GM18499 (cell line): Measurements from ENCODE around the gene OR1D5.
"Not testable (repeated sequence)": the region's sequence is repeated elsewhere in the genome, so short reads cannot be mapped to it uniquely, and the experiment has no call there.

Experiments
- ATAC-seq: cut with Tn5 transposase; IDR thresholded peaks from one replicate; pipeline ENCODE4 v1.9.1; 2021; ENCODE audit warnings: moderate number of reproducible peaks; ENCODE audit not compliant: insufficient read depth, unreplicated experiment

The OR1D5 gene

GRCh38 chr17:3032258-3033247 lies 30.9 kb downstream of the OR1D5 start:
- ATAC-seq: no peak

DNA sequence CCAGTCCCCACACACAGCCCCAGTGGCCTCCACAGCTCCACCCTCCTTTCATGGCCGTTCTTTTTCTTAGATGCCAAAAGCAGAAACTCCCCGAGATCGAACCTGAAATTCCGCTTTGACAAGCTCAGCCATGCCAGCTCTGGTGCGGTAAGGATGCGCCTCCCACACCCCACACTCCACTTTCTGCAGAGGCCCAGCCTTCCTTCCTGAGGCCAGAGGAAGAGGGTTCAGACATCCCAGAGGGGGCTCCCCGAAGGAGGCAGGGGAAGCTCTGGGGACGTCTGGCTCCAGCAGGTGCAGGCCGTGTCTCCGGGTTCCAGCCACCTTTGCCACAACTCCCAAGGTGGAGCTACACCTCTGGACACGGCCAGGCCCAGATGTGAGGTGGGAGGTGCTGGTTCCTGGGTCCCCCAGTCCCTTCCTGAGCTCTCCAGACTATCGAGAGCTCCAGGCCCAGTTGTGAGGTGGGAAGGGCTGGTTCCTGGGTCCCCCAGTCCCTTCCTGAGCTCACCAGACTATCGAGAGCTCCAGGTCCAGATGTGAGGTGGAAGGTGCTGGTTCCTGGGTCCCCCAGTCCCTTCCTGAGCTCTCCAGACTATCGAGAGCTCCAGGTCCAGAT lies 32.4 kb downstream of the OR1D5 start:
- ATAC-seq: not testable (repeated sequence)

DNA sequence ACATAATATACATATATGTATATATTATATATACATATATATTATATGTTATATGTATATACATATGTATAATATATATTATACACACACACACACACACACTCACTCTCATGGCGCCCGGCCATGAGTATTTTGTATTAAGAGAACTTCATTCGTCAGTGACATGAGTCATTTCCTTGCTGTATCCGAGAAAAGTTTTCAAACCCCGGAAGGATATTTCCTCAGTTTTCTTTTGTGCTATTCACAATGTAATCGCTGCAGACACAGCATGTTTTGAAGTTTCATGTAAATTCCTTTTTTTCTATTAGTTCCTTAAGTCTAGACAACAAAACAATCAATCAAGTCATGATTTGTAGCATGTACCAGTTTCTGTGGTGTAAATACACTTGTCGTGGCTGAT lies 33.3 kb downstream of the OR1D5 start:
- ATAC-seq: no peak

DNA sequence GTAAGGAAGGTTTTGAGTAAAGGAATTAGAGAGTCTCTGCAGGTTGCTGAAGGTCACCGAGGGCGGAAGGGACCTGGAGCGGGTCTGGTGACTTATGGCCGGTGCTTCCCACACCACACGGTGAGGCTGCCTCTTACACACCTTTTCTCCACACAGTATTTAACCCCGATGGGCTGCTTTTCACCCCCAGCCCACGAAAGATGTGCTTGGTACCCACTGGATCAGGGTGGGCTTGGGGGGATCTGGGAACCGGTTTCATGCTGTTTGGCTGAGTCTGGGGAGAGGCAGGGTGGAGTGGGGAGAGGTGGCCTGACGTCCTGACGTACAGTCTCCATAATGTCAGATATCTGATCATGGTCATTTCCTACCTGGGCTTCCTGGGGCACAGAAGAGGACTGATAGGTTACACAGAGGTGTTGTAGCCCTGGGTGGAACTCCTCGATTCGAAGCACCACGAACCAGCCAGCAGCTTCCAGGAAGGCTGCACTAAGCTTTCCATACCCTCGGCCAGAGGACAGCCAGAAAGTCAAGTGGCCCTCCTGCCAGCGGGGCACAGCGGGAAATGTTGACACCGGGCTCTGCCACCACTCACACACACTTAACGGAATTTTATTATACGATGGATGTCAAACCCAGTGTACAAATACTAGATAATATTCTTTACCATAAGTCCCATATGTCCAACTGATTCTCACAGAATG lies 34.0 kb downstream of the OR1D5 start:
- ATAC-seq: no peak

- no peak for ATAC-seq
Observed at GRCh38 chr17:3027786-3028532, 35.4 kb downstream of the OR1D5 start.

- ATAC-seq: no peak
Observed at GRCh38 chr17:3026856-3027751, 36.3 kb downstream of the OR1D5 start.

DNA sequence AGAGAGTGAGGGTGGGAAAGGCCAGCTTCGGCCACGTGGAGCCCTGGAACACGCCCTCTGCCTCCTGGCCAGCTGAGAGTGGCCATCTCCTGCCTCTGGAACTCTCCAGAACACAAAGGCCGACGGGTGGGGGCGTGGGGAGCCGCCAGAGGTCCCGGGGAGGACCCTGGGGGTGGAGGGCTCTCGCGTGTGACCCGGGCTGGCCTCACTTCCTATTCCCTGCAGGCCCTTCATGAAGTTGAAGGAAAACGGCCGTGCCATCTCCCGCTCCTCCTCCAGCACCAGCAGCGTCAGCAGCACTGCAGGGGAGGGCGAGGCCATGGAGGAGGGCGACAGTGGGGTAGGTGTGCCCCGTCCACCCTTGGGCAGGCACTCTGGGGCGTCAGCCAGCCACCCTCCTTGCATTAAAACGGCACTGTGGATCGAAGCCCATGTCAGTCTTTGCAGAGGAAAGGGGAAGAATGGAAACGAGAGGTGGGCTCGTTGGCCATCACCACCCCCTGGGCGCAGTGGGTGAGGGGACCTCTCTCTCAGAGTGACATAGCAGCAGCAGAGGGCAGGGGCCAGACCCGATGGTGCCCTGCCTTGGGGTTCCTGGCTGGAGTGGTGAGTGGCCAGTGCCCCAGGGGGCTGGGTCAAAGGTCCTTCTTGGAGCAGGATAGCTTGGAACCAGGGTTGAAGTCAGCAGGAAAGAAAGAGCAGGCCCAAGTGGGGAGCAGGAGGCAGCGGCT lies 37.1 kb downstream of the OR1D5 start:
- ATAC-seq: no peak

DNA sequence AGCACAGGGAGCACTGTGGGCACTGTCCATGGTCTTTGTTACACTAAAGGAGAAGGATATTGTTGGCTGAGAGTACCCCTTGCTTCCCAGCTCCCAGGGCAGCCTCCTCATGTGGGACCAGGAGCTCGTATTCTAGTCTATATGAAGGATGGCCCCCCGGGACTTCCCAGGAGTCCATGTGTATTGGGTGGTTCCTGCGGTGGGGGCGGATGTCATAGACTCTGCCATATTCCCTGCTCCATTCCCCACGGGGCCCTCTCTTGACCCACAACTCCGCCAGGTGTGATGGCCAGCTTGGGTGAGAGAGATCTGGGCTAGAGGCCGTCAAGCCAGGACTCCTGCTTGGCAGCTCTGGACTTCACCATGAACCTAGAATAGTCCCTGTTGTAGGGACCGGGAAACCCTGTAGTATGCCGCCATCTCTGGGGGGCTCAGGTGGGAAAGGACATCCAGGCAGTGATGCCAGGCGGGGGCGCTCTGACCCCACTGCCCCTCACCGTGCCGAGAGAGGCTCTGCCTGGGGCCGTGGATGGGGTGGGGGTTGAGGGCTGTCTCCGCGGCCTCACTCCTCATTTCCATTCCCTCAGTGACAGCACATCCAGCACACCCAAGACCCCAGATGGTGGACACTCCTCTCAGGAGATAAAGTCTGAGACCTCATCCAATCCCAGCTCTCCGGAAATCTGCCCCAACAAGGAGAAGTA lies 37.8 kb downstream of the OR1D5 start:
- no peak for ATAC-seq

DNA sequence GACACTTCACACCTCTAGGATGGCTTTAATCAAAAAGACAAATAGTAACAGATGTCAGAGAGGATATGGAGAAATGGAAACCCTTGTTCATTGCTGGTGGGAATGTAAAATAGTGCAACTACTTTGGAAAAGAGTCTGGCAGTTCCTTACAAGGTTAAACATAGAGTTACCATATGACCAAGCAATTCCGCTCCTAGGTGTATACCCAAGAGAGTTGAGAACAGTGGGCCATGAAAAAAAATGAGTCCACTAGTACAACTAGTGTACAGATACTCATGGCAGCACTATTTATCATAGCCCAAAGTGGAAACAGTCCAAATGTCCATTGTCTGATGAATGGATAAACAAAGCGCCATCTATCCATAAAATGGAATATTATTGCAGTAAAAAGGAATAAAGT lies 39.1 kb downstream of the OR1D5 start:
- ATAC-seq: no peak

DNA sequence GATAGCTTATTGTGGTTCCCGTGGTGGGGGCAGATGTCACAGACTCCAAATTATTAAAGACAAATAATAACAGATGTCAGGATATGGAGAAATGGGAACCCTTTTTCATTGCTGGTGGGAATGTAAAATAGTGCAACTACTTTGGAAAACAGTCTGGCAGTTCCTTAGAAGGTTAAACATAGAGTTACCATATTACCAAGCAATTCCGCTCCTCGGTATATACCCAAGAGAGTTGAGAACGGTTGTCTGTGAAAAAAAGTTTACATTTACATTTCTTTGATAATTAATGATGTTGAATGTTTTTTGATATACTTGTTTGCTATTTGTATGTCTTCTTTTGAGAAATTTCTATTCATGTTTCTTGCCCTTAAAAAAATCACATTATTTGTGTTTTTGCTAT lies 41.2 kb downstream of the OR1D5 start:
- no peak for ATAC-seq

GRCh38 chr17:3020381-3020780 lies 43.0 kb downstream of the OR1D5 start:
- ATAC-seq: no peak

DNA sequence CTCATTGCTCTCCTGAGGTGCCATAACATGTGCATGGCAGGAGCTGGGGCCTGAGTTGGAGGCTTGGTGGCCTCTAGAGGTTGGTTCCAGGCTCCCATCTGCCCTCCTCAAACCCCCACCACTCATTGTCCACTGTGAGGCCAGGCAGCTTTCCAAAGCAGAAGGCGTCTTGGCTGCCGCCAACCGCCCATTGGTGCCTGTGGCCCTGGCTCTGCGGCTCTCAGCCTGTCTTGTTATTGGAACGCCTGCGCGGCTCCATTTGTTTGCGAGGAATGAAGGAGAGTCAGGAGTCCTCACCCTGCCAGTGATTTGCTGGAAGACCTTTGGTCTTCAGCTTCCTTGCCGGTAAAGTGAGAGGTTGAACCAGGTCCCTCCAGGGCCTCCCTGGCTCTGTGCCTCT lies 43.6 kb downstream of the OR1D5 start:
- no peak for ATAC-seq

GRCh38 chr17:3017936-3018335 lies 45.5 kb downstream of the OR1D5 start:
- ATAC-seq: no peak

- no peak for ATAC-seq
Observed at GRCh38 chr17:3015890-3016289, 47.5 kb downstream of the OR1D5 start.

- ATAC-seq: no peak
Observed at GRCh38 chr17:3012926-3013581, 50.4 kb downstream of the OR1D5 start.
